Measurements from ENCODE around the gene GABRR3.
"Not testable (repeated sequence)": the region's sequence is repeated elsewhere in the genome, so short reads cannot be mapped to it uniquely, and the experiment has no call there.

The GABRR3 gene

GRCh38 chr3:98020412-98020811, 14.7 kb downstream of the GABRR3 start:
- Histone ChIP-seq H3K4me3 (ENCODE audit: low read length) (no peak overlapping the region), H3K36me3 (ENCODE audit: insufficient read depth, low read length) (no peaks in the 10 kb centered on the region), H3K4me1 (ENCODE audit: control insufficient read depth, insufficient read depth, low read length) (no peaks in the 10 kb centered on the region), H3K4me2 (ENCODE audit: low read length) (no peak overlapping the region), H3K9me3 (replicated peaks; ENCODE audit: low read length) (no peaks in the 10 kb centered on the region), H3K9ac (ENCODE audit: low read depth, low read length) (no peak overlapping the region), H3K27me3 (ENCODE audit: control insufficient read depth, insufficient read depth, low read length) (peaks cover 4% of the 10 kb centered on the region)

GRCh38 chr3:98018301-98018700, 16.8 kb downstream of the GABRR3 start:
- Histone ChIP-seq H3K4me2 (ENCODE audit: low read length) (no peak overlapping the region), H3K4me3 (ENCODE audit: low read length) (no peak overlapping the region), H3K9ac (ENCODE audit: low read depth, low read length) (no peak overlapping the region), H3K9me3 (replicated peaks; ENCODE audit: low read length) (no peaks in the 10 kb centered on the region), H3K4me1 (ENCODE audit: control insufficient read depth, insufficient read depth, low read length) (no peaks in the 10 kb centered on the region), H3K36me3 (ENCODE audit: insufficient read depth, low read length) (no peaks in the 10 kb centered on the region), H3K27me3 (ENCODE audit: control insufficient read depth, insufficient read depth, low read length) (peaks cover 10% of the 10 kb centered on the region)

GRCh38 chr3:98014268-98014585, 20.9 kb downstream of the GABRR3 start:
- Histone ChIP-seq H3K36me3 (ENCODE audit: insufficient read depth, low read length) (no peaks in the 10 kb centered on the region), H3K4me1 (ENCODE audit: control insufficient read depth, insufficient read depth, low read length) (no peaks in the 10 kb centered on the region), H3K9ac (ENCODE audit: low read depth, low read length) (no peak overlapping the region), H3K9me3 (replicated peaks; ENCODE audit: low read length) (no peaks in the 10 kb centered on the region), H3K4me2 (ENCODE audit: low read length) (no peak overlapping the region), H3K27me3 (ENCODE audit: control insufficient read depth, insufficient read depth, low read length) (peaks cover 24% of the 10 kb centered on the region), H3K4me3 (ENCODE audit: low read length) (no peak overlapping the region)

DNA sequence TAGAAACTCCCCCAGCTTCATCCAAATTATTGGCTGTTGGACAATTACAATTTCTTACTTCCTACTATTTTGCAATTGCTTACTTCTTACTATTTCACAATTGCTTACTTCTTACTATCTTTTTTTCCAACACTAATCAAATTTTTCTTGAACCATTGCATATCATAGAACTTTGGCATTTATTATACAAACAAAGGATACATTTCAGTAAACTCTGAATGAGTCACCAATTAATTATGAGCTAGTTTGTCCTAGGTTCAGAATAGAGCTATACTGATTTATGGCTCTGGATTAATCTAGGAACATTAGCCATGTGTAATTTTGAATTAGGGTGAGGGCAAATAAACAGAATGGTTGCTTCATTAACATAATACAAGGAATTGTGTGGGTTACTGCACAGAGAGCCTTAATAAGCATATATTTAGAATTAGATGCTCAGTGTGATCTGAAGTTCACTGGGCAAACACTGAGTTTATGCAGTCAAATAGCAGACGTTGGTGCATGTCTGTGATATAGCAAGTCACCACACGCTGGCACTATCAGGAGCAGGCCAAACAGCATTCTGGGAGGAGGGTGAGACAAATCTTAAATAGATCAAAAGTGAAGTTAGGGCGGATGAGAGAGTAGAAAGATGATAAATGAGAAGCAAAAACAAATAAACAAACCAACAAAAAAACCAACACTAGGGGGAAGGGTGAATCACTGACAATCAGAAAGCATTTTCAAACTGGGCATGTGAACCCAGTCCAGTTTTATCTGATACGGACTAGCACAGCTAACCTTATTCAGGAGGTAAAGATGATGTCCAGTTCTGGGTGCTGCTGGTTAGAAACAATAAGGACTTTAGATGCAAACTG, 21.5 kb downstream of the GABRR3 start:
- Histone ChIP-seq H3K4me1 (ENCODE audit: control insufficient read depth, insufficient read depth, low read length) (no peaks in the 10 kb centered on the region), H3K9ac (ENCODE audit: low read depth, low read length) (no peak overlapping the region), H3K4me2 (ENCODE audit: low read length) (no peak overlapping the region), H3K27me3 (ENCODE audit: control insufficient read depth, insufficient read depth, low read length) (peaks cover 28% of the 10 kb centered on the region), H3K36me3 (ENCODE audit: insufficient read depth, low read length) (no peaks in the 10 kb centered on the region), H3K4me3 (ENCODE audit: low read length) (no peak overlapping the region), H3K9me3 (replicated peaks; ENCODE audit: low read length) (no peaks in the 10 kb centered on the region)

- H3K36me3 ChIP-seq (ENCODE audit: insufficient read depth, low read length), result no peaks in the 10 kb centered on the region
- no peaks in the 10 kb centered on the region for H3K4me1 ChIP-seq (ENCODE audit: control insufficient read depth, insufficient read depth, low read length)
- peaks cover 30% of the 10 kb centered on the region for H3K27me3 ChIP-seq (ENCODE audit: control insufficient read depth, insufficient read depth, low read length)
- no peaks in the 10 kb centered on the region for H3K9me3 ChIP-seq (replicated peaks; ENCODE audit: low read length)
- H3K4me2 ChIP-seq (ENCODE audit: low read length), result no peak overlapping the region
- H3K4me3 ChIP-seq (ENCODE audit: low read length), result no peak overlapping the region
- no peak overlapping the region for H3K9ac ChIP-seq (ENCODE audit: low read depth, low read length)
Observed at GRCh38 chr3:98012979-98013378, 22.1 kb downstream of the GABRR3 start.

DNA sequence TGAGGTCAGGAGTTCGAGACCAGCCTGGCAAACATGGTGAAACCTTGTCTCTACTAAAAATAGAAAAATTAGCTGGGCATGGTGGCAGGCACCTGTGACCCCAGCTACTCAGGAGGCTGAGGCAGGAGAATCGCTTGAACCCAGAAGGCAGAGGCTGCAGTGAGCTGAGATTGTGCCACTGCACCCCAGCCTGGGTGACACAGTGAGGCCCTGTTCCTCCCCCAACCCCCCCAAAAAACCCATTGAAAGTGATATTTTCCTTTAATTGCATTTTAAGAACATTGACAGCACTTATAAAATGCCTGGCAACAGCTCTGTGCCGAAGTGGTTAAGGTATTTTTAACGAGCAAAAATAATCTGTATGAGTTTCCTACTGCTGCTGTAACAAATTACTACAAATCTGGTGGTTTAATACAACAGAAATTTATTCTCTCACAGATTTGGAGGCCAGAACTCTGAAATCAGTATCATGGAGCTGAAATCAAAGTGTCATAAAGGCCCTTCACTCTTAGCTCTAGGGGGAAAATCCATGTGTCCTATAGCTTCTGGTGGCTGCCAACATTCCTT, 24.1 kb downstream of the GABRR3 start:
- not testable (repeated sequence) for H3K4me2 ChIP-seq (ENCODE audit: low read length); H3K9me3 ChIP-seq (replicated peaks; ENCODE audit: low read length); H3K4me1 ChIP-seq (ENCODE audit: control insufficient read depth, insufficient read depth, low read length); H3K9ac ChIP-seq (ENCODE audit: low read depth, low read length); H3K4me3 ChIP-seq (ENCODE audit: low read length); H3K36me3 ChIP-seq (ENCODE audit: insufficient read depth, low read length)
- peaks cover 30% of the 10 kb centered on the region for H3K27me3 ChIP-seq (ENCODE audit: control insufficient read depth, insufficient read depth, low read length)

GRCh38 chr3:98010194-98010882, 24.8 kb downstream of the GABRR3 start:
- Histone ChIP-seq H3K27me3 (ENCODE audit: control insufficient read depth, insufficient read depth, low read length) (peaks cover 30% of the 10 kb centered on the region), H3K36me3 (ENCODE audit: insufficient read depth, low read length) (no peaks in the 10 kb centered on the region), H3K4me1 (ENCODE audit: control insufficient read depth, insufficient read depth, low read length) (no peaks in the 10 kb centered on the region), H3K4me2 (ENCODE audit: low read length) (no peak overlapping the region), H3K4me3 (ENCODE audit: low read length) (no peak overlapping the region), H3K9me3 (replicated peaks; ENCODE audit: low read length) (no peaks in the 10 kb centered on the region), H3K9ac (ENCODE audit: low read depth, low read length) (no peak overlapping the region)

DNA sequence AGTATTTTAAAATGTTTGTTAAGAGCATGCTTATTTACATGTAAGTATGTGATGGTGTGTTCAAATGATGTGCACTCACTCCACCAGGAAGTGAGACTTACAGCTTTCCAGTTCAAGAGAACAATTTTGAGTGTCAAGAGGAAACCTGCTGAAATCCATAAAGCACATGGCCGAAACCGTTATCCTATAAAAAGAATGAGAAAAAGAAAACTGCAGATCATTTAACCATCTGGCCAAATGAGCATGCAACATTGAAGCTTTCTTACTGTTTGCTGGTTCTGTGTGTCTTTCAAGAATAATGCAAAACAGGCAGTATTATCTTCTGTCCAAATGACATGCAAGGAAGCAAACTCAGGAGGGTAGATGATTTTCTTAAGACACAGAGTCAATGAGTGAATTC, 26.3 kb downstream of the GABRR3 start:
- Histone ChIP-seq H3K4me3 (ENCODE audit: low read length) (no peak overlapping the region), H3K9ac (ENCODE audit: low read depth, low read length) (no peak overlapping the region), H3K4me2 (ENCODE audit: low read length) (no peak overlapping the region), H3K9me3 (replicated peaks; ENCODE audit: low read length) (no peaks in the 10 kb centered on the region), H3K27me3 (ENCODE audit: control insufficient read depth, insufficient read depth, low read length) (peaks cover 27% of the 10 kb centered on the region), H3K4me1 (ENCODE audit: control insufficient read depth, insufficient read depth, low read length) (no peaks in the 10 kb centered on the region), H3K36me3 (ENCODE audit: insufficient read depth, low read length) (no peaks in the 10 kb centered on the region)

DNA sequence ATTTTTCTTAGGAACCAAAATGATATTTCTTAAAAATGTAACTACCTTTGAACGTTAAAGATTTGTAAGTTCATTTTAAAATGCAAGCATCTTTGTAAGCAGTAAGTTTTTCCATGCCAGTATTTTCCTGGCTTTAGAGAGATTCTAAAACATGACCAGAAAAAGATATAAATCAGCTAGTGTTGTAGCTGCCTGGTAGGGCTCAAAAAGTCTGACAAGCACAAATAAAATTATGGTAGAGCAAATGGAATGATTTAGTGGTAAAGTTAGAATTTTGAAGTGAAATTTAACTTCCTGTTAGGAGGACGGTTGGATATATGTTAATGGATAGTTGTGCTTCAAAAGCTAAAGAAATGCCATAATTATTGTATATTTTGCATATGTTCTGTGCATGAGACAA, 29.7 kb downstream of the GABRR3 start:
- H3K36me3 ChIP-seq (ENCODE audit: insufficient read depth, low read length), result no peaks in the 10 kb centered on the region

GRCh38 chr3:98004721-98005120, 30.4 kb downstream of the GABRR3 start:
- no peak overlapping the region for H3K4me2 ChIP-seq (ENCODE audit: low read length)
- no peaks in the 10 kb centered on the region for H3K9me3 ChIP-seq (replicated peaks; ENCODE audit: low read length)
- no peak overlapping the region for H3K4me3 ChIP-seq (ENCODE audit: low read length)
- H3K4me1 ChIP-seq (ENCODE audit: control insufficient read depth, insufficient read depth, low read length), result no peaks in the 10 kb centered on the region
- no peaks in the 10 kb centered on the region for H3K36me3 ChIP-seq (ENCODE audit: insufficient read depth, low read length)
- peaks cover 28% of the 10 kb centered on the region for H3K27me3 ChIP-seq (ENCODE audit: control insufficient read depth, insufficient read depth, low read length)
- H3K9ac ChIP-seq (ENCODE audit: low read depth, low read length), result no peak overlapping the region

More for the DNA sequence above, 29.7 kb downstream of the GABRR3 start:
- Histone ChIP-seq H3K4me1 (ENCODE audit: control insufficient read depth, insufficient read depth, low read length) (no peaks in the 10 kb centered on the region), H3K4me2 (ENCODE audit: low read length) (no peak overlapping the region), H3K4me3 (ENCODE audit: low read length) (no peak overlapping the region), H3K27me3 (ENCODE audit: control insufficient read depth, insufficient read depth, low read length) (peaks cover 30% of the 10 kb centered on the region), H3K9me3 (replicated peaks; ENCODE audit: low read length) (no peaks in the 10 kb centered on the region), H3K9ac (ENCODE audit: low read depth, low read length) (no peak overlapping the region)

DNA sequence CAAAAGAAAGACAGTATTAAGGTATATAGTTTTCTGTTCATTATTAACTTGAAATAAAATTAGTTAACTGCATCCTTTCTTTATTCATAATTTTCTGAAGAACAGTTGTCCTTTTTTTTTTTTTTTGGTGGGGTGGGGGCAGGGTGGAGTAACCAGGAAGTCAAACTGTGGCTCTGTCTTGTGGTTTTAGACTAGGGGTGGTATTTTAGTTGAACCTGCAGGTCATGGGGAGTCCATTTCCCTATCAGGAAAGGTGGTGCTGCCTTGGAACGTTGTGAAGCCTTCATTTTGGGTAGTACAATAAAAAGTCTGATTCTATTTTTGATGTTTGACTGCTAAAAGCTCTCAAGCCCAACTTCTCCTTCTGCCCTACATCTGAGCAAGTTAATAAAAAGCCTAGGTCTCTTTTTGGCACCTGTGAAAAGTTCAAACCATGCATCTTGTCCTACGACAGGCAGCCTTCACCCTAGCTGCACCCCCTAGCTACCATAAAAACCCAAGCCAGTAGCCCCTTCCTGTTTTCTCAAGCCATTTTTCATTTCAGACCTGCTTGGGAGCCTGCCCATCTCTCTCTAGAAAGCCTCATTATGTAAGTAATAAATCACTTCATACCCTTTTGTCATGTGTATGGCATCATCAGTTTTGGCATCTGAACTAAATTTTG, 31.7 kb downstream of the GABRR3 start:
- Histone ChIP-seq H3K27me3 (ENCODE audit: control insufficient read depth, insufficient read depth, low read length) (peaks cover 29% of the 10 kb centered on the region), H3K9ac (ENCODE audit: low read depth, low read length) (no peak overlapping the region), H3K4me3 (ENCODE audit: low read length) (no peak overlapping the region), H3K4me1 (ENCODE audit: control insufficient read depth, insufficient read depth, low read length) (no peaks in the 10 kb centered on the region), H3K36me3 (ENCODE audit: insufficient read depth, low read length) (no peaks in the 10 kb centered on the region), H3K4me2 (ENCODE audit: low read length) (no peak overlapping the region), H3K9me3 (replicated peaks; ENCODE audit: low read length) (no peaks in the 10 kb centered on the region)

All from skeletal muscle satellite cell (primary cell).